CD4-positive, alpha-beta T cell treated with Interleukin-17A for 1 hour (primary cell): Measurements from ENCODE around the gene NSF.
"Not testable (repeated sequence)": the region's sequence is repeated elsewhere in the genome, so short reads cannot be mapped to it uniquely, and the experiment has no call there.

ENCODE experiments used
- DNase-seq: peaks from one replicate; pipeline ENCODE4 v3.0.0-alpha.2; 2020

NSF gene

DNA sequence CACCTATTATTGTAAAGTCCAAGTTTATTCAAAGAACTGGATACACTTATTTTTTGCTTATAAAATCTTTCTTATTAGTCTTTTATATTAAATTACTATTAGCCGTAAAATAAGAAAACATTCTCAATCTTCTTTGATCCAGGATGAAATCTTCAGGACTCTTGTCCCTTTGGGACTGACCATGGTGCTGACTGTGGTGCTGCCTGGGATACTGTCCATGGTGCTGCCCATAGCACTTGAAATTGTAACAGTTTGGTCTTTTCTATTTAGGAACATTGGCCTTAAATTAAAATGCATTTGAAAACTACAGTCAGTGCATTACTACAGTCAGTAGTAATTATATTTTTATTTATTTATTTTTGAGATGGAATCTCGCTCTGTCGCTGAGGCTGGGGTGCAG is 41.7 kb downstream of the NSF start:
- DNase-seq, result not testable (repeated sequence)

DNA sequence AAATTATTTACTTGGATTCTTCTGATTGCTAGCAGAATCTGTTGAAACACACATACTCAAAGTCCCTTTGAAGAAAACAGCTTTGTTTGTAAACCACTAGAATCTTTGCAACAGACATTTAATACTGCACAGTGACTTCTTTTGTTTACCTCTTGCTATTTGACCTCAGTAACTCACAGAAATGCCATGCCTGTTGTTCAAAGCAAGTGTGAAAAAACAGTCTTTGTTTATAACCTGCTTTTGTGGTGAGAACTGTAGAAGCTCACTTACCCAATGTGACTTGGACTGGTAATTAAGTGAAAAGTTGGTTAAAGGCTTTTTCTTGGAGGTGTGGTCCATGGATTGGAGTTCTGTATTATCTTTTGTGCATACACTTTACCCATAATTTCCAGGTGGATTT is 44.4 kb downstream of the NSF start:
- DNase-seq, result not testable (repeated sequence)

DNA sequence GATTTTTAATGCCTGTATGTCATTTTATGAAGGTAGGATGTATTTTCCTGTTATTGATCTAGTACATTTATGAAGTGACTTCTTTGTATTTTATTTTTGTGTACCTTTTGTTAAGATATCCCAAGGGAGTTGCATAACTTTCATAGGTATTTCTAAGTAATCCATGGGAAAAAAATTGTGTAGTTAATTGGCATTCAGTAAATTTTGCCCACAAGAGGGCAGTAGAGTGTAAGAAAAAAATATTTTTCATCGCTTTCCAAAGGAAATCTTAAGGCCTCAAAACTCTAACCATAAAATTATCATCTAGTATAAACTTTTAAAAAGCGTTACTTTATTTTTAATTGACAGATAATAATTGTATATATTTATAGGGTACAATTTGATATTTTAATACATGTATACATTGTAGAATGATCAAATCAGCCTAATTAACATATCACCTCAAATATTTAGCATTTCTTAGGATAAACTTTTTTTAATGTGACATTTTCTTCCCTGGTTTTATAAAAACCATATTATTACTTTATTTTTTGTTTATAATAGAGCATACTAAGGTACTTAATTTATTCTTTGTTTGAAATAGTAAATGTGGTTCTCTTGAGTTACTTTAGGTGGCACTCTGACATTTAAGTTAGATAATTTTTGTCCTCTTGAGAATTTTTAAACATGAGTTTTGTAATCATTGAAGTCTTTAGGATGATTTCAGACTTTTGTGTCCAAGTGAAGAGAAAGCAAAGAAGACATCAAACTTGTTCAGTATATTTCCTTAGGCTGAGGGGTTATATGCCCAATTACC is 51.6 kb downstream of the NSF start:
- DNase-seq, result peak; percentile 0

DNA sequence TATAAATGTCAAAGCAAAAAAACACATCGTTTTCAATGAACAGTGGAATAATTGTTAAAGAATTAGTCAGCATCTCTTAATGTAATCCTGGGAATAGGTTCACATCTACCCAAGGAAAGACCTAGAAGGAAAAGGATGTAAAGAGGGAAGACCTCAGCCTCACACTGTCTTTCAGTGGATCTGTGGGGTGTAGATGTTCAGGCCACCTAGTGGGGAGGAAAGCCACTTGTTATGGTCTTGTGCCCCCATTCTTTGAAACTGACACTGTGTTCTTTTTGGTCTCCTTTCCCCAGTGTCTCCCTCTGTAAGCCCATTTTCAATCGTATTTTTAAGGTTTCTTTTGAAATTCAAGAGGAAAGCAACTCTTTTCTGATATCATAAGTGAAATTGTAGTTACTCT is 56.8 kb downstream of the NSF start:
- not testable (repeated sequence) for DNase-seq

DNA sequence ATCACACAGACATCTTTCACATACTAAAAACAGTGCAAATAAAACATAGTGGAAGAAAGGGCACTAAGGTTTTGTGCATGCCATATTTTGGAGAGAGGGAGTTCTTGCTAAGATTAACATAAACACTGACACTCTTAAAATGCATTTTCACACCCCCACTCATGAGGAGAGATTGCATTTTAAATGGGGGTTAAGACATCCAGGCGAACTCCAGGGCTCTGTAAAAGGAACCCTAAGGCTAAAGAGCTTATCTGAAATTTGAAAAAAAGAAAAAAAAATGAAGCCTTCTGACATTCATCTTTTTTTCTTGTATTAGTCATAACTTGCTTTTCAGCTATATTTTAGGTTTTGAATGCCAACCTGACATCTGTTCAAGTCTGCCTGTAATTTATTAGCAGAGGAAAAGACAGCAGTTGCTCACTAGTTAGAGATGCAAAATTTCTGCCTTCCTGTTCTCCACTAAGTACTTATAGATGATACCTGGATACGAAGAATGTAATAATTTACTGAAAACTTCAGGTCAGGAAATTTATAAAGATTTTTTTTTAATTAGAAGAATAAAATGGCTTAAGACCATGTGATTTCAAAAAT is 57.3 kb downstream of the NSF start:
- not testable (repeated sequence) for DNase-seq

DNA sequence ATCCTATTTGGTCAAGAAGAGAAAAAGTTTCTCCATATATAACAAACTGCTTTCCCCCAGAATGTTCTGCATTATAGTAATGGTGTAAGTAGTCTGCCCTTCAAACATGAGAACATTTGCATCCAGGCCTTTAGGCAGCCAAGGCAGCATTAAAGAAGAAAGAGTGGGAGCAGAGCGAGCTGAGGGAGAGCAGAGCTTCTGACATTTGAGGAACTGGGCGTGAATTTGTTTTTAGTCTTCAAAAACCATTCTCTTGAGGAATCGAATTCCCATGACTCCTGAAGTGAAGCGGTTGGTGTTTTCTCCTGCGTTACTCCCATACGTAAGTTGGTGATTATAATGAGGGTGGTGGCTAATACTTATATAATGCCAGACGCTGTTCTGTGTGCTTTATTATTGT is 58.8 kb downstream of the NSF start:
- not testable (repeated sequence) for DNase-seq

DNA sequence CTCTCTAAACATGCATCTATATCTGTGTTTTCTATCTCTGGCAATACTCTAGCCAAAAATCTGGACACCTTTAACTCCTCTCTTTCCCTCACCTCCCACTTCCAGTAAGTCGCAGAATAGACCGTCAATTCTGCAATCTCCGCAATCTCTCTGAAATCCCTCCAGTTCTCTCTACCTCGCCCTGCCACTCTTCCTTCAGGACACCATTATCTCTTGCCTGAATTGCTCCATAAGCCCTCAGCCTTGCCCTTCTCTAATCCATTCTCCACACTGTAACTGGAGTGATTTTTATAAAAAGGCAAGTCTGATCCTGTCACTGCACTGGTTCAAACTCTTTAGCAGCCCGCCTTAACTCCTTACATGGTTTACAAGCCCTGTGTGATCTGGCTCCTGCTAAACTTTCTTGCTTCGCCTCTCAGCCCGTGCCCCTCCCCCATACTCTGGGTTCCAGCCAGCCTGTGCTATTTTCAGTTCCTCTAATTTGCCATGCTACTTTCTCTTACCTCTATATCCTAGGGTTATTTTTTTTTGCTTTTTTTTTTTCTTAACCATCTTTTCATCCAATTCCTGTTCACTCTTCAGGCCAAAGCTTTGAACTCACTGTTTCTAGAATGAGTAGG is 61.7 kb downstream of the NSF start:
- not testable (repeated sequence) for DNase-seq

DNA sequence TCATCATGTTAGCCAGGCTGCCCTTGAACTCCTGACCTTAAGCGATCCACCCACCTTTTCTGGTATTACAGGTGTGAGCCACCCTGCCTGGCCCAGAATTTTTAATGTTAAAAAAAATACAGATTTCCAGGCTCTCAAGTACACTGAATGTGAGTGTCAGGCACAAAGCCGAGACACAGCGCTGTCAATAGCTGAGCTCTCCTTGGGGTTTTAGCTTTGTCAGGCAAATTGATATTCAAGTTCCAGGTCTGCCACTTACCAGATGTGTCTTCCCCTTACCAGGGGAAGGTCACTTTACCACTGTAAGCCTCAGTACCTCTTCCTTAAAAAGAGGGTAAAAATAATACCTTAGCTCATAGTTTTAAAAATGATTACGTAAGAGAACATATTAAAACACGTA is 67.8 kb downstream of the NSF start:
- not testable (repeated sequence) for DNase-seq

DNA sequence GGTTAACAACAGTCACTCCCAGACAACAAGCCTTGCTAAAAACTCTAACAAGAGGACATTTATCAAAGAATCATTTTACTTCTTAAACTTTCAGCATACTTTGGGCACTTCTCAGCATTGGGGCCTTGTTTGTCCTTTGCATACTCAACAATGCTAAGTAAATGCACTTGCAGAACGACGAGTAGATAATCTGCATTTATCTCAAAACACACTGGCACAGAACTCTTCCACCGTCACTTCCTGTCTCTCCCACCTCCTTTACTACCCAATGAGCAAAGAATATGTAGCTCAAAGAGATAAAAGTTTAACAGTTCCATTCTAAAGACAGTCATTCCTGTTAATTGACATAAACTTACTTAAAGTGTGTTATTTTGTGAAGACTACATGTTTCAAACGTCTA is 69.2 kb downstream of the NSF start:
- not testable (repeated sequence) for DNase-seq

DNA sequence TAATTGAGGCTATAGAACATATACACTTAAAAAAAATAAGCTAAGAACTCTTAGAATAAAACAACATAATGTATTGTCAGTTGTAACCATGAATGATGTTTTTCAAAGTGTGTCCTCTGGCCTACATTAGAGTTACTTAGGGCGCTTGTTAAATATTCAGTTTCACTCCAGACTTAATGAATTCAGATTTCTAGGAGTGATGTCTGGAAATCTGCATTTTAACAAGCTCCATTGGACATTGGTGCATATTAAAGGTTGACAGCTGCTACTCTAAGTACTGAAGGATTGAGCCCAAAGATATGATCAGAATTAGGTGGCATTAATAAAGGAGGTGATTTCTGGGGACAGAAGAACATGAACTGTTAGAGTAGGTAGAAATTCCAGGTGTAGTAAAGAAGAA is 72.7 kb downstream of the NSF start:
- not testable (repeated sequence) for DNase-seq

DNA sequence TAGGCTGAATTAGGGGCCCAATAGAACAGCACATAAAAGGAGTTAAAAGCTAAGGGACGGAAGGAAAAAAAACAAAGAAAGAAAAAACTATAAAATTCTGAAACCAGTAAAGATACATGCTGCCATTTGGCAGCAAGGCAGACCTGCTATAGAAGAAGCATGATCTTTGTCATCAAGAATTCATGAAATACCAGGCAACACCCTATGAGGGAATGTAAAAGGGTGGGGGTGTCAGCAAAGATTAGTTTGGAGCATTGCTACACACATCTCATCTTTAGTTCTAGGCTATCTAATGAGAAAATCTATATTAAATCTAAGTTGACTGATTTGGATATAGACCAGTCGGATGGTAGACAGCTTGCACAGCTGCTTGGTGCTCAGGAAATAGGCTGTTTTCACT is 73.1 kb downstream of the NSF start:
- not testable (repeated sequence) for DNase-seq

DNA sequence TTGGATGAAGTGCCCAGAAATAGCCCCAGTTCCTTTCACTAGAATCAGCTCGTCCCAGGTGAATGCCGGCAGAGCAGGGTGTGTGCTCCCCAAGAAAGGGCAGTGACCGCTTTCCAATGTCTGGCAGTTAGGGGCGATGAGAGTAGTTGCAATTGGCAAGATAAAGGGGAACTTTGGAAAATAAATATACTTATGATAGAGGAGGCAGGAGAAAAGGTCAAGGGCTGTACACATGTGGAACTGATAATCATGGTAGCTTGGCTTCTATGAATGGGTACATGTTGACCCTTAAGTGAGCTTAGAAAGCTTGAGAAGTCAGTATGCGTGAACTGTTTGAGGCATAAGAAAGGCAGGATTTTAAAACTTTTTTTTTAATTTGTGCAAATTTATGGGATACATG is 75.5 kb downstream of the NSF start:
- DNase-seq, result not testable (repeated sequence)

DNA sequence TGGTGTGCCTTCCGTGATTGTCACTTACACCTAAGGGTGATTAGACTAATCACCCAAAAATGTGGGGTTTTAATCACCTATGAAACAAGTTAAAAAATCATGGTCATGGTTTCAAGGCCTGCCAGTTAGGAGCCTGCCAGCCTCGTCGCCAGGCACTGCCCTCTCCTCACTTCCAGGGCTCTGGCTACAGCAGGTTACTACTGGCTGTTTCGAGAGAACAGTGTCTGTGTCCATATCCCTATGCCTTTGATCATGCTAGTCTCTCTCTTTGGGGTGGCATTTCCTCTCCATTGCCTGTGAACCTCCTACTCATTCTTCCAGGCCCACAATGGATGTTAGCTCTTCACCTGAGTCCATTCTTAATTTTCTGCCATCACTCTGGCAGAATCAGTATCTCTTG is 80.3 kb downstream of the NSF start:
- not testable (repeated sequence) for DNase-seq

DNA sequence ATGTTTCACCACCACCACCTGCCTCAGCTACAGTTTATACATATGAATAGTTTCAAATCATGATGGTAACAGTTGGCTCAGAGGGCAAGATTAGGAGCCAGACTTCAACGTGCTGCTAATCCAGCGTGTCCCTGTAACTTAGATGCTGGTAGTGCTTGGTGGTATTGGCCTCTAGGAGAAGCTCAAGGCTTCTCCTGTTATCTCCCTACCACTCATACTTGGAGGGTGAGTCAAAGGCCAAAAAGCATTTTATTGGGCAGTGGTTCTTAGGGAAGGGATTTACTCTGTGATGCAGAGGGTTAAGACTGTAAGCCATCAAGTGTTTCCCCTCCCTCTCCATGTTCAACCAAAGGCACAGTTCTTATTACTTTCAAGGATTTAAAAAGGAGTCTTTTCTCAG is 82.3 kb downstream of the NSF start:
- DNase-seq, result not testable (repeated sequence)

DNA sequence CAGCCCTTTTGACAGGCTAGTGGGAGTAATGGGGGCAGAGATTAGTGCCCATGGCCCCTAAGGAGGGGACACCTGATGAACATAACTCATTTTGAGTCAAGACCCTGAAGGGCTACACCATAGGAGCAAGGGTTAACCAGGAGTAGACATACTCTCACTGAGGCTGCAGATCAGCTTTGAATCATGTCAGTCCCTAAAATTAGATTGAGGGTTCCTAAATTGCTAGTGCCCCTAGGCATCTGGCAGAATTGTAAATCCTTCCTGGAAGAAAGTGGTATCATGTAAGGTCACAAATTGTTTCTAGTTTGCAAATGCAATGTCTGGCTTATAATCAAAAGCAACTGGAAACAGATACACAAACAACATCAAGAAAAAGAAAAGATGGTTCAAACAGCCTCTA is 87.3 kb downstream of the NSF start:
- not testable (repeated sequence) for DNase-seq

DNA sequence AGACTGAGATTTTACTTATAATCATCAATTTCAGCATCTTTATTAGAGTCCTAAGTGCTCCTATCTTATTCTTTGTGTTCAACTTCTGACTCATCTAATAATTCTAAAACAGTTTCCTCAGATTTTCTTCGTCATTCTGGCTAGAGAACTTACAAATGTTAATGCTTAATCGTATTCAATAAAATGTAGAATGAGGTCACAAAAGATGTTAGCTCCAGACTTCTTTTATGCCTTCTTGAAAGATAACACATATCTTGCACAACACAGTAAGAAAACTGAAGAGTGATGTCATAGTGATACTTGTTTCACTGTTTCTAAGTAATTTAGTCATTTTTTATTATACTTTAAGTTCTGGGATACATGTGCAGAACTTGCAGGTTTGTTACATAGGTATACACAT is 93.2 kb downstream of the NSF start:
- not testable (repeated sequence) for DNase-seq

DNA sequence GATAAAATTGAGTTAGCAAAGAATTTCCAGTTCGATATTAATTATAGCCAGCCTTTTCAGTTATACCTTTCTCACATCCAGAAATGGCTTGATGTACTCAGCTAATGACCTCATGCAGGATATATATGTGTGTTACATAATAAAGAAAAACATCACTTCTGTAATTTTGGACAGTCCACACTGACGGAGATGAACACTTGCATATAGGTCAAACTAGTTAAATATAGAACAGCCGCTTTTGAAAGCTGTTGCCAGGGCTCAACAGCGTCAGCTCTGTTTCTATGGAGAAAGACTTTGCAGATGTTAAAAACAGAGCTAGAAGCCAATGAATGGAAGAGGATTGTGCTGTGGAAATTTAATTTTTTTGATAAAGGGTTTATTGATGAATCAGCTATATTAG is 94.8 kb downstream of the NSF start:
- DNase-seq, result not testable (repeated sequence)

DNA sequence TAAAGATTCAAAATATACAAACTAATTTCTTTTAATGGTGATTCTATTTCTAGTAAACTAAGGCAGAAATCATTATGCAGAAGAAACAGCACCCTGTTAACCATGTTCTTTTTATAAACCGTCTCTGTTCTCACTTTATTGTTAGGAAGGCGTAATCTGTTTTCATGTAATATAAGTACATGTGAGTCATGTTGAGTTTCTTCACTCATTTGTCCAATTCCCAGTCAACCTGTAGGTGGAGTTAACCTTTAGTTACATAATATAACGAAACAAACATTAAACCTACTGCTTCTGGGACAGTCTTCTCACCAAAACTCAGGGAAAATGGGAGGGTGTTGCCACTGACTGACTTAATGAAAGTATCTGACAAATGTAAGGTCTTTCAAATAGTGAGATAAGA is 101.7 kb downstream of the NSF start:
- not testable (repeated sequence) for DNase-seq

DNA sequence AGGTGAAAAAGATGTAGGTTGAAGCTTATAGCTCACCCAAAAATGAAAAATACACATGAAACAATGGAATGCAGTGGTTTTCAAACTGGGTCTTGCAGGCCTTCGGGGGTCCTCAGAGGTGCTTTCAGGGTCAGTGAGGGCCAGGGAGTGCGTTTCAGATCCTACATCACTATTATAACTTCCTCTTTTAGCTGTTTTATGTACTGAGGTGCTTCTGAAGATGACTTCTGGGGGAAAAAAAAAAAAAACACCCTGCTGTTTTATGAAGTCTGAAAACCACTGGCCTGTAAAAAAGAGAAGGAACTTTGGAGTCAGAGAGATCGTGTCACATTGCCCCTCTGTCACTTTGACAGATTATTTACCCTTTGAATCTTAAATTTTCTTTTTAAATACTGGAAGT is 102.8 kb downstream of the NSF start:
- DNase-seq, result not testable (repeated sequence)

DNA sequence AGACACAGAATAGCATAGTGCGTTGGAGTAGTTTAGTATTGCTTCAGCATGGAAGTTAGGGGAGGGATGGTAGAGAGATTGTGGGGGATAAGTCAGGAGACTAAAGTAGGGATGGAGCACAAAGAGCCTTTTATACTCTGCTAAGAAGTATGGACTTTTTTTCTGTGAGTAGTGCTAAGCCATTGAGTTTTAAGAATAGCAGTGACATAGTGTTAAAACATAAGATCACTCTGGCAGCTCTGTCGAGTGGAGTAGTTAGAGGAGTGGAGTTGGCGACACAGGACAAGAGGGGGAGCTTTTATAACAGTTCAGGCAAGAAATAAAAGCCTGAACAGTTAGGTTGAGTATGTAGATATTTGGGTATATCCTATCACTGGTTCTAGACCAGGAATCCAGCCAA is 106.1 kb downstream of the NSF start:
- not testable (repeated sequence) for DNase-seq

DNA sequence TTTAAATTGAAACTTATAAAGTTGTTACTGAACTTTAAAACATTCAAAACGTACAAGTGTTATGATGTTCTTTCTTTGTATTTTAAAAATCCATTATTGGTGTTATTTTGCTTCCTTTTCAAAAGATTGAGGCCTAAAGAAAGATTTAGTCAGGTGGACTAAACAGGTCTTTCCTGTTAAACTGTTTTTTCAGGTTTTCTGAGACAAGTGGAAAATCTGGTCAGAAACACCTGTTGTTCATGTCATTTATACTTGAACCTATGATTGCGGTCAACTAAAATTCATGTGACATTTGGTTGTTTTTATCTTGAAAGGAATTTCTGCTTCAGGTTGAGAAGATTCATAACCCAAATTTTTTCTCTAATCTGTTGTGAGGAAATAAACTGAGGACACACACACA is 108.5 kb downstream of the NSF start:
- not testable (repeated sequence) for DNase-seq

DNA sequence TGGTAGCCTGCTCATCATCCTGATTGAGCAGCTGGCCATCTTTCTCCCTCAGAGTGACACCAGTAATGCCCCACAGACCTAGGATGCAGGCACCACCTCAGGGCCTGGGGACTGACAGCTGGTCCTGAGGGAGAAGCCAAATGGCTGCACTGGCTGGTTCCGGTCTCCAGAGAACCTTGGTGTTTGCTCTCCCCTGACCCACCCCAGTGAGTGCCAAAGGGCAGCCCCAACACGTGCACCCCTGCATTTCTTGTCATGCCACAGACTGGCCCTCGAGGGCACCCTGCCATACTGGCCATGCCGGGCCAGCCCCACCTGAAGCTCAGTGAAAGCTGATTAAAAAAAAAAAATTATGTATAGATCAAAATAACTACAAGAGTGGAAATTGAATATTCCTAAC is 127.5 kb downstream of the NSF start:
- DNase-seq, result no peak

DNA sequence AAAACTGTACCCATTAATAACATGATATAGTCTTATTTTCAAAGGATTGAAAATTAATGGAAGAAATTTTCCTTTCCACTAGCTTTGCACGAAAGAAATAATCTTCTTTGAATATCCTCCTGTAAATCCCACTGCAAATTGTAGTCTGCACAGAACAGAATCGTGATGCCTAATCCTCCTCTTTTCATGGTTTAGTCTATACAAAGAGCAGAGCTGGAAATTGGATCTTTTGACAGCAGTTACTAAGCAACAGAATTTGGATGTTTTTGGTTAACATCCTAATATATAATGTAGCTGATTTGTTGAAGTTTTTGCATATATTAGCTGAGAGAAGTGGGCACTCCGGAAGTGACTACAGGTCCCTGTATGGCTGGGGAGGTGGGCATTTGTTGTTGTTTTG is 129.4 kb downstream of the NSF start:
- DNase-seq, result no peak

DNA sequence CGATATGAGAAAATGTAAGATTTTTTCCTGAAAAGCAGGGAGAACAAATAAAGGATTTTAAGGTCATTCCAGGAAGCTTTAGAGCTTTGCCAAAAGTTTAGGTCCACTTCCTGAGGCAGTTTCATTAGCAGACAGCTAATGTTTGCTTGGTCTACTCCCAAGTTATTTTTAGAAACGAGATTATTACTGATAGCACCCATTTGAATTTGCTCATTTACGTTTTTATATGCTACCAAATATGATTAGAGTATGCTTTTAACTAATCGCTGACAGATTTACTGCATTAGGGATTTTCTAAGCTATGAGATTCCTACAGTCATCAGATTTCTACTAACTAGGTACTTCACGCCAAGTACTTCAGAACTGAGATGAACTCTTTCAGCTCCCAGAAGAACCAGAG is 129.9 kb downstream of the NSF start:
- no peak for DNase-seq
